SK-N-SH treated with all-trans-retinoic acid at 6 μM for 48 hours (cell line): ENCODE data around the gene JADE3.
A peak's percentile ranks its signal among the peaks of the same experiment; 100 is the strongest.

Source experiments
- ATAC-seq: fragments of 200-7000 bp; cut with Tn5 transposase; 3 replicates; pipeline ENCODE4 v1.9.1; 2020; ENCODE audit warnings: mild to moderate bottlenecking, moderate library complexity
- BACH2 ChIP-seq: fragments of 250-450 bp; sonication (Bioruptor Pico); IDR thresholded peaks from 2 replicates; pipeline ENCODE4 v1.9.0; 2021; ENCODE audit warnings: mild to moderate bottlenecking, borderline replicate concordance
- CSDC2 ChIP-seq: fragments of 250-450 bp; sonication (Bioruptor Pico); IDR thresholded peaks from 2 replicates; pipeline ENCODE4 v1.5.0; 2020; ENCODE audit warnings: mild to moderate bottlenecking, moderate library complexity
- ESRRG ChIP-seq: fragments of 250-450 bp; sonication (Bioruptor Pico); IDR thresholded peaks from 2 replicates; pipeline ENCODE4 v1.6.1; 2021; ENCODE audit warnings: mild to moderate bottlenecking
- GLIS3 ChIP-seq: fragments of 250-450 bp; sonication (Bioruptor Pico); IDR thresholded peaks from 2 replicates; pipeline ENCODE4 v1.5.0; 2020; ENCODE audit warnings: mild to moderate bottlenecking, moderate library complexity
- ISL1 ChIP-seq: fragments of 250-450 bp; sonication (Bioruptor Pico); IDR thresholded peaks from 2 replicates; pipeline ENCODE4 v2.1.2; 2022; ENCODE audit warnings: mild to moderate bottlenecking, moderate library complexity
- OSR1 ChIP-seq: fragments of 250-450 bp; sonication (Bioruptor Pico); IDR thresholded peaks from 2 replicates; pipeline ENCODE4 v1.8.0; 2022; ENCODE audit warnings: moderate library complexity, mild to moderate bottlenecking, inconsistent platforms
- PPARA ChIP-seq: fragments of 250-450 bp; sonication (Bioruptor Pico); IDR thresholded peaks from 2 replicates; pipeline ENCODE4 v1.5.0; 2020; ENCODE audit warnings: mild to moderate bottlenecking, borderline replicate concordance
- SNAI2 ChIP-seq: fragments of 250-450 bp; sonication (Bioruptor Pico); IDR thresholded peaks from 2 replicates; pipeline ENCODE4 v1.5.0; 2020; ENCODE audit warnings: mild to moderate bottlenecking, moderate library complexity
- TCF4 ChIP-seq: fragments of 250-450 bp; sonication (Bioruptor Pico); IDR thresholded peaks from 2 replicates; pipeline ENCODE4 v1.8.0; 2021; ENCODE audit warnings: mild to moderate bottlenecking, moderate library complexity, borderline replicate concordance
- ZC3H10 ChIP-seq: fragments of 250-450 bp; sonication (Bioruptor Pico); IDR thresholded peaks from 2 replicates; pipeline ENCODE4 v1.5.1; 2021; ENCODE audit warnings: mild to moderate bottlenecking, moderate library complexity
- ZFP3 ChIP-seq: fragments of 250-450 bp; sonication (Bioruptor Pico); IDR thresholded peaks from 2 replicates; pipeline ENCODE4 v1.5.0; 2020; ENCODE audit warnings: mild to moderate bottlenecking, moderate library complexity
- ZFP30 ChIP-seq: fragments of 450-650 bp; formaldehyde crosslinking; IDR thresholded peaks from 2 replicates; pipeline ENCODE4 v1.5.0; 2022; ENCODE audit warnings: mild to moderate bottlenecking, moderate library complexity
- ZNF565 ChIP-seq: fragments of 450-650 bp; formaldehyde crosslinking; conservative IDR thresholded peaks from 2 replicates; pipeline ENCODE4 v1.5.0; 2020; ENCODE audit warnings: low read depth, mild to moderate bottlenecking, moderate library complexity
- ZNF70 ChIP-seq: fragments of 450-650 bp; formaldehyde crosslinking; IDR thresholded peaks from 2 replicates; pipeline ENCODE4 v1.5.0; 2020; ENCODE audit warnings: mild to moderate bottlenecking, moderate library complexity
- ZNF8 ChIP-seq: fragments of 450-650 bp; formaldehyde crosslinking; IDR thresholded peaks from 2 replicates; pipeline ENCODE4 v1.5.0; 2020; ENCODE audit warnings: mild to moderate bottlenecking, moderate library complexity
- TF ChIP-seq, protein P1 (sequence below): fragments of 250-450 bp; sonication (Bioruptor Pico); IDR thresholded peaks from 2 replicates; pipeline ENCODE4 v1.8.0; 2020; ENCODE audit warnings: mild to moderate bottlenecking, moderate library complexity, borderline replicate concordance
- TF ChIP-seq, protein P2 (sequence below): fragments of 250-450 bp; sonication (Bioruptor Pico); IDR thresholded peaks from 2 replicates; pipeline ENCODE4 v1.8.0; 2021; ENCODE audit warnings: low read depth, mild to moderate bottlenecking, moderate library complexity, borderline replicate concordance
- TF ChIP-seq, protein P3 (sequence below): fragments of 250-450 bp; sonication (Bioruptor Pico); IDR thresholded peaks from 2 replicates; pipeline ENCODE4 v1.5.0; 2020; ENCODE audit warnings: mild to moderate bottlenecking, moderate library complexity
- TF ChIP-seq, protein P4 (sequence below): fragments of 250-450 bp; sonication (Bioruptor Pico); IDR thresholded peaks from 2 replicates; pipeline ENCODE4 v1.5.1; 2021; ENCODE audit warnings: mild to moderate bottlenecking, moderate library complexity

JADE3 gene

DNA sequence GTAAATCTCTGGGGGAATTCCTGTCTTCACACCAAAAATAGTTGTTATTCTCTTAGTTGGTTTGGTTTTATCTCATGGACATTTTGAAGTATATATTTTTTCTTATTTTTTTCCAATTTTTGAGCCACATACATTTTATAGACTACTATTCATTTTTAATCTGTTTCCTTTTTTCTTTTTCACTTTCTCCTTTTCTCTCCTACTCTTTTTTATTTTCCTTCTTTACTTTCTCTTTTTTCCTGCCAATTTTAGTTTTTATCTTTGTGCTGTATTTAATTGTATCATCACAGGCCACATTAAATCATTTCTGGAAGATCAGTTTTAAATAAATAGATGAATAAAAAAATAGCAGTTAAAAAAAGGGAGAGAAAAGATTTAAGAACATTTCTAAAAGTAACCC is 14.0 kb upstream of the JADE3 start (continued):
- TF ChIP-seq, protein P1, sequence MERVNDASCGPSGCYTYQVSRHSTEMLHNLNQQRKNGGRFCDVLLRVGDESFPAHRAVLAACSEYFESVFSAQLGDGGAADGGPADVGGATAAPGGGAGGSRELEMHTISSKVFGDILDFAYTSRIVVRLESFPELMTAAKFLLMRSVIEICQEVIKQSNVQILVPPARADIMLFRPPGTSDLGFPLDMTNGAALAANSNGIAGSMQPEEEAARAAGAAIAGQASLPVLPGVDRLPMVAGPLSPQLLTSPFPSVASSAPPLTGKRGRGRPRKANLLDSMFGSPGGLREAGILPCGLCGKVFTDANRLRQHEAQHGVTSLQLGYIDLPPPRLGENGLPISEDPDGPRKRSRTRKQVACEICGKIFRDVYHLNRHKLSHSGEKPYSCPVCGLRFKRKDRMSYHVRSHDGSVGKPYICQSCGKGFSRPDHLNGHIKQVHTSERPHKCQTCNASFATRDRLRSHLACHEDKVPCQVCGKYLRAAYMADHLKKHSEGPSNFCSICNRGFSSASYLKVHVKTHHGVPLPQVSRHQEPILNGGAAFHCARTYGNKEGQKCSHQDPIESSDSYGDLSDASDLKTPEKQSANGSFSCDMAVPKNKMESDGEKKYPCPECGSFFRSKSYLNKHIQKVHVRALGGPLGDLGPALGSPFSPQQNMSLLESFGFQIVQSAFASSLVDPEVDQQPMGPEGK: no peak
- TF ChIP-seq ESRRG (no peak), ZNF8 (CRISPR knock-in tag) (no peak)
- TF ChIP-seq, protein P2, sequence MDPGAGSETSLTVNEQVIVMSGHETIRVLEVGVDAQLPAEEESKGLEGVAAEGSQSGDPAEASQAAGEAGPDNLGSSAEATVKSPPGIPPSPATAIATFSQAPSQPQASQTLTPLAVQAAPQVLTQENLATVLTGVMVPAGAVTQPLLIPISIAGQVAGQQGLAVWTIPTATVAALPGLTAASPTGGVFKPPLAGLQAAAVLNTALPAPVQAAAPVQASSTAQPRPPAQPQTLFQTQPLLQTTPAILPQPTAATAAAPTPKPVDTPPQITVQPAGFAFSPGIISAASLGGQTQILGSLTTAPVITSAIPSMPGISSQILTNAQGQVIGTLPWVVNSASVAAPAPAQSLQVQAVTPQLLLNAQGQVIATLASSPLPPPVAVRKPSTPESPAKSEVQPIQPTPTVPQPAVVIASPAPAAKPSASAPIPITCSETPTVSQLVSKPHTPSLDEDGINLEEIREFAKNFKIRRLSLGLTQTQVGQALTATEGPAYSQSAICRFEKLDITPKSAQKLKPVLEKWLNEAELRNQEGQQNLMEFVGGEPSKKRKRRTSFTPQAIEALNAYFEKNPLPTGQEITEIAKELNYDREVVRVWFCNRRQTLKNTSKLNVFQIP: no peak

DNA sequence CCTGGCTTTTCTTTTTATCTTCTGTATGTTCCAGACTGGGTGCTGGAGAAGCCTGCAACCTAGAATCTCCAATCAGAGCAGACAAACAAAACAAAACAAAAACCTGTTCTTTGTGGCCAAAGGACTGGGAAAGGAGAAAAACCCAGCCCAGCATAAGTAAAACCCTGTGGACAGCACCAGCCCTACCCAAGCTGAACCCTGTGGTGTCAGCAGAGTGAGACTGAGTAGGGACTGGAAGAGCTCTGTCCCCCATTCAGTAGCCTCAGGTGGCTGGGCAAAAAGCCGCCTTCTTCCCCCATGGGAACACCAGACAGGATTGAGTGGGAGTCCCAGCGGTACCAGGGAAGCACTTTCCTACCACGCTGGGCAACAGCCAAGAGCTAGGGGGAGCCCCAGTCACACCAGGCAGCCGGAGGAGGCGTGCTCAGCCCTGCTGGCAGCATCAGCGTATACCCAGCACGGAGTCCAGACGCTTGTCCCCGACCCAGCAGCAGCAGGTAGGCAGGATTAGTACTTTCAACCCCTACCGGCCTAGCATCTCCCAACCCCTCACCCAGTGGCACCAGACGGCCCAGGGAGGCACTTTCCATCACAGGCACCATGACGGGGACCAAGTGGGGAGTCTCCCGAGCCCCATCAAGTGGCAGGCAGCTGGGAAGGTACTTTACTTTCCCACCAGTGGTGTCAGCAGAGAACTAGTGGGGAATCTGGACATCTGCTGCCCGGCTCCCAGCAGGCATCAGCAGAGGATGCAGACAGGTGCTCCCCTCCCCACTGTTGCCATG is 8.6 kb upstream of the JADE3 start:
- ATAC-seq: peak; percentile 100
- TF ChIP-seq, protein P3, sequence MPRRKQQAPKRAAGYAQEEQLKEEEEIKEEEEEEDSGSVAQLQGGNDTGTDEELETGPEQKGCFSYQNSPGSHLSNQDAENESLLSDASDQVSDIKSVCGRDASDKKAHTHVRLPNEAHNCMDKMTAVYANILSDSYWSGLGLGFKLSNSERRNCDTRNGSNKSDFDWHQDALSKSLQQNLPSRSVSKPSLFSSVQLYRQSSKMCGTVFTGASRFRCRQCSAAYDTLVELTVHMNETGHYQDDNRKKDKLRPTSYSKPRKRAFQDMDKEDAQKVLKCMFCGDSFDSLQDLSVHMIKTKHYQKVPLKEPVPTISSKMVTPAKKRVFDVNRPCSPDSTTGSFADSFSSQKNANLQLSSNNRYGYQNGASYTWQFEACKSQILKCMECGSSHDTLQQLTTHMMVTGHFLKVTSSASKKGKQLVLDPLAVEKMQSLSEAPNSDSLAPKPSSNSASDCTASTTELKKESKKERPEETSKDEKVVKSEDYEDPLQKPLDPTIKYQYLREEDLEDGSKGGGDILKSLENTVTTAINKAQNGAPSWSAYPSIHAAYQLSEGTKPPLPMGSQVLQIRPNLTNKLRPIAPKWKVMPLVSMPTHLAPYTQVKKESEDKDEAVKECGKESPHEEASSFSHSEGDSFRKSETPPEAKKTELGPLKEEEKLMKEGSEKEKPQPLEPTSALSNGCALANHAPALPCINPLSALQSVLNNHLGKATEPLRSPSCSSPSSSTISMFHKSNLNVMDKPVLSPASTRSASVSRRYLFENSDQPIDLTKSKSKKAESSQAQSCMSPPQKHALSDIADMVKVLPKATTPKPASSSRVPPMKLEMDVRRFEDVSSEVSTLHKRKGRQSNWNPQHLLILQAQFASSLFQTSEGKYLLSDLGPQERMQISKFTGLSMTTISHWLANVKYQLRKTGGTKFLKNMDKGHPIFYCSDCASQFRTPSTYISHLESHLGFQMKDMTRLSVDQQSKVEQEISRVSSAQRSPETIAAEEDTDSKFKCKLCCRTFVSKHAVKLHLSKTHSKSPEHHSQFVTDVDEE: no peak

DNA sequence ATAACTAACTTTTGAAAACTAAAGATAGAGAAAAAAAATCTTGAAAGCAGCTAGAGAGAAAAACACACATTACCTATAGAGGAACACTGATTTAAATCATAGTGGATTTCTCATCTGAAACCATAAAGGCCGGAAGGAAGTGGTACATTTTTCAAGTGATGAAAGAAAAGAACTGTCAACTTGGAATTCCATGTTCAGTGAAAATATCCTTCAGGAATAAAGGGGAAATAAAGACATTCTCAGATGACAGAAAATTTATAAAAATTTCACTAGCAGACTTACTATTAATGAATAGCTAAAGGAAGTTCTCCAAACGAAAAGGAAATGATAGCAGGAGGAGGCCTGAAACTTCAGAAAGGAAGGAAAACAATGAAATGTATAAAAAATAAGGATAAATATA is 7.6 kb upstream of the JADE3 start:
- TF ChIP-seq OSR1 (no peak), ESRRG (no peak), ISL1 (CRISPR knock-in tag) (no peak), SNAI2 (CRISPR knock-in tag) (no peak), TCF4 (CRISPR knock-in tag) (no peak), ZNF565 (no peak), PPARA (CRISPR knock-in tag) (no peak), CSDC2 (CRISPR knock-in tag) (no peak), BACH2 (CRISPR knock-in tag) (no peak), ZNF70 (no peak), ZFP30 (CRISPR knock-in tag) (no peak), ZFP3 (CRISPR knock-in tag) (no peak), ZC3H10 (CRISPR knock-in tag) (no peak), GLIS3 (CRISPR knock-in tag) (no peak)
- TF ChIP-seq, protein P1: no peak
- TF ChIP-seq, protein P4, sequence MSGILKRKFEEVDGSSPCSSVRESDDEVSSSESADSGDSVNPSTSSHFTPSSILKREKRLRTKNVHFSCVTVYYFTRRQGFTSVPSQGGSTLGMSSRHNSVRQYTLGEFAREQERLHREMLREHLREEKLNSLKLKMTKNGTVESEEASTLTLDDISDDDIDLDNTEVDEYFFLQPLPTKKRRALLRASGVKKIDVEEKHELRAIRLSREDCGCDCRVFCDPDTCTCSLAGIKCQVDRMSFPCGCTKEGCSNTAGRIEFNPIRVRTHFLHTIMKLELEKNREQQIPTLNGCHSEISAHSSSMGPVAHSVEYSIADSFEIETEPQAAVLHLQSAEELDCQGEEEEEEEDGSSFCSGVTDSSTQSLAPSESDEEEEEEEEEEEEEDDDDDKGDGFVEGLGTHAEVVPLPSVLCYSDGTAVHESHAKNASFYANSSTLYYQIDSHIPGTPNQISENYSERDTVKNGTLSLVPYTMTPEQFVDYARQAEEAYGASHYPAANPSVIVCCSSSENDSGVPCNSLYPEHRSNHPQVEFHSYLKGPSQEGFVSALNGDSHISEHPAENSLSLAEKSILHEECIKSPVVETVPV (CRISPR knock-in tag): no peak
- TF ChIP-seq, protein P2: no peak
- ATAC-seq: no peak
